Upper lobe of left lung (tissue), 6 donors: Measurements from ENCODE around the gene SLC35F3. TPM values are rescaled to one million over a fixed set of nuclear protein-coding genes. Genes with fewer than 3 reads are reported as not detected.
"Not testable (repeated sequence)": the region's sequence is repeated elsewhere in the genome, so short reads cannot be mapped to it uniquely, and the experiment has no call there.

Source experiments
- ATAC-seq, 2 donors: fragments of 200-7000 bp; cut with Tn5 transposase; one replicate each; pipeline ENCODE4 v1.9.1; 2022; ENCODE audit warnings: mild to moderate bottlenecking in 2 of 2, moderate library complexity in 2 of 2; ENCODE audit not compliant: low FRiP score in 2 of 2
- DNase-seq, 2 donors: peaks; one replicate each; pipeline ENCODE4 v3.0.0-alpha.2; 2019 to 2020
- H3K27ac ChIP-seq, 4 donors: fragments of 200-600 bp; sonication (generic); one replicate each; pipeline ENCODE4 v1.5.1; 2016 to 2019
- H3K27me3 ChIP-seq, 4 donors: fragments of 200-600 bp; sonication (generic); one replicate each; pipeline ENCODE4 v1.5.1; 2017 to 2019
- H3K36me3 ChIP-seq, 4 donors: fragments of 200-600 bp; sonication (generic); one replicate each; pipeline ENCODE4 v1.5.1; 2016 to 2019
- H3K4me1 ChIP-seq, 4 donors: fragments of 200-600 bp; sonication (generic); one replicate each; pipeline ENCODE4 v1.5.1; 2018 to 2019
- H3K4me3 ChIP-seq, 4 donors: fragments of 200-600 bp; sonication (generic); one replicate each; pipeline ENCODE4 v1.5.1; 2017 to 2019; ENCODE audit warnings: mild to moderate bottlenecking in 2 of 4, moderate library complexity in 1 of 4
- H3K9me3 ChIP-seq, 4 donors: fragments of 200-600 bp; sonication (generic); one replicate each; pipeline ENCODE4 v1.5.1; 2018 to 2019
- CTCF ChIP-seq, 6 experiments: fragments of 450-650 bp in 4 of 6; fragments of 200-600 bp in 2 of 6; sonication (generic) in 2 of 6; IDR thresholded peaks; one replicate each; pipeline ENCODE4 v1.5.1; 2016 to 2019; ENCODE audit warnings: antibody characterized with exemption in 6 of 6
- EP300 ChIP-seq, 4 donors: sonication (generic); formaldehyde crosslinking; IDR thresholded peaks; one replicate each; pipeline ENCODE4 v1.5.1; 2017; ENCODE audit warnings: antibody characterized with exemption in 4 of 4, control low read depth in 2 of 4
- POLR2A ChIP-seq, 4 donors: fragments of 450-650 bp; IDR thresholded peaks; one replicate each; pipeline ENCODE4 v1.5.1; 2016 to 2017; ENCODE audit warnings: antibody characterized with exemption in 4 of 4, mild to moderate bottlenecking in 2 of 4
- POLR2AphosphoS5 ChIP-seq, 2 donors: sonication (generic); formaldehyde crosslinking; IDR thresholded peaks; one replicate each; pipeline ENCODE4 v1.5.1; 2017; ENCODE audit warnings: antibody characterized with exemption in 2 of 2
- WGBS, 2 donors: methylation state at CpG; one replicate each; pipeline ENCODE4 v1.1.5; 2017 to 2018; 5-methylcytosine and 5-hydroxymethylcytosine counted together
- total RNA-seq, 6 donors: library from RNA; depleted of rRNA in 4 of 6; stranded (reverse); fragments of >200 nt in 4 of 6; gene quantifications; one replicate each; pipeline versions ENCODE4 v1.1.0 to v1.2.1, GENCODE V29; 2016 to 2021
- donor health status: DM: no; HTN: no; CAD: no; lungs with moderate emphysema.
- donor health status: DM: no; HTN: yes; CAD: no; lungs with severe emphysema.

Gene SLC35F3
- total RNA-seq, 6 donors from 2014 or later, result 0.30 to 1.7 (median 0.40) TPM; not detected in 1

- TF ChIP-seq EP300 (IDR thresholded peaks at IDR 0.05) (no peak), POLR2AphosphoS5 (IDR thresholded peaks at IDR 0.05) (no peak), POLR2A (IDR thresholded peaks at IDR 0.05) (no peak), CTCF (IDR thresholded peaks at IDR 0.05) (no peak)
- Histone ChIP-seq H3K27ac (no peak overlapping the region), H3K27me3 (no peaks in the 10 kb centered on the region), H3K9me3 (no peaks in the 10 kb centered on the region), H3K4me1 (no peaks in the 10 kb centered on the region), H3K4me3 (no peak overlapping the region), H3K36me3 (no peaks in the 10 kb centered on the region)
- no peak for DNase-seq
- ATAC-seq, result no peak
- WGBS, 2 donors, result 72 to 91% methylated on average over 5 of the region's 5 CpGs
Observed at GRCh38 chr1:234246638-234247116, 342.2 kb downstream of the SLC35F3 start.

GRCh38 chr1:234247746-234248145 lies 343.3 kb downstream of the SLC35F3 start:
- H3K36me3 ChIP-seq, DNase-seq, H3K9me3 ChIP-seq, H3K27ac ChIP-seq, H3K4me1 ChIP-seq, ATAC-seq, H3K4me3 ChIP-seq, H3K27me3 ChIP-seq: not testable (repeated sequence)
- 78 to 85% methylated on average over 3 to 4 of the region's 4 CpGs for WGBS, 2 donors

GRCh38 chr1:234250747-234251146 lies 346.3 kb downstream of the SLC35F3 start:
- no peak for TF ChIP-seq POLR2A (IDR thresholded peaks at IDR 0.05)
- no peak for TF ChIP-seq CTCF (IDR thresholded peaks at IDR 0.05)
- no peak for TF ChIP-seq EP300 (IDR thresholded peaks at IDR 0.05)
- TF ChIP-seq POLR2AphosphoS5 (IDR thresholded peaks at IDR 0.05), result no peak
- no peaks in the 10 kb centered on the region for H3K9me3 ChIP-seq
- no peaks in the 10 kb centered on the region for H3K27me3 ChIP-seq
- WGBS, 2 donors, result 83 to 85% methylated on average over 1 of the region's 1 CpG
- no peak for ATAC-seq
- no peak overlapping the region for H3K4me3 ChIP-seq
- no peak overlapping the region for H3K27ac ChIP-seq
- DNase-seq, result no peak
- no peaks in the 10 kb centered on the region for H3K4me1 ChIP-seq
- no peaks in the 10 kb centered on the region for H3K36me3 ChIP-seq

GRCh38 chr1:234253732-234254131 lies 349.3 kb downstream of the SLC35F3 start:
- DNase-seq, result no peak
- TF ChIP-seq POLR2A (IDR thresholded peaks at IDR 0.05), result no peak
- TF ChIP-seq CTCF (IDR thresholded peaks at IDR 0.05), result no peak
- no peak for TF ChIP-seq POLR2AphosphoS5 (IDR thresholded peaks at IDR 0.05)
- no peak for TF ChIP-seq EP300 (IDR thresholded peaks at IDR 0.05)
- Histone ChIP-seq H3K4me1 (no peaks in the 10 kb centered on the region), H3K27ac (no peak overlapping the region), H3K27me3 (no peaks in the 10 kb centered on the region), H3K9me3 (no peaks in the 10 kb centered on the region), H3K36me3 (no peaks in the 10 kb centered on the region), H3K4me3 (no peak overlapping the region)
- no peak for ATAC-seq
- WGBS, 2 donors, result 86 to 96% methylated on average over 1 of the region's 1 CpG

- 70 to 75% methylated on average over 2 of the region's 2 CpGs for WGBS, 2 donors
- TF ChIP-seq POLR2A (IDR thresholded peaks at IDR 0.05), result no peak
- TF ChIP-seq POLR2AphosphoS5 (IDR thresholded peaks at IDR 0.05), result no peak
- no peak for TF ChIP-seq EP300 (IDR thresholded peaks at IDR 0.05)
- no peak for TF ChIP-seq CTCF (IDR thresholded peaks at IDR 0.05)
- Histone ChIP-seq H3K27me3 (no peaks in the 10 kb centered on the region), H3K4me3 (no peak overlapping the region), H3K4me1 (peaks cover 0 to 4% (median 0%) of the 10 kb centered on the region in 4 donors), H3K27ac (no peak overlapping the region), H3K9me3 (no peaks in the 10 kb centered on the region), H3K36me3 (no peaks in the 10 kb centered on the region)
- ATAC-seq, result no peak
- no peak for DNase-seq
Observed at GRCh38 chr1:234256359-234256758, 351.9 kb downstream of the SLC35F3 start.
